HepG2 (cell line): Measurements from ENCODE around the gene KCTD6. TPM values are rescaled to one million over a fixed set of nuclear protein-coding genes. Genes with fewer than 3 reads are reported as not detected.

Experiments
- CBX2 ChIP-seq, 2 experiments: fragments of 200-600 bp in 1 of 2; sonication (generic); formaldehyde crosslinking in 1 of 2; IDR thresholded peaks; 2 replicates each; pipeline versions ENCODE4 v1.7.0 to v1.8.1; 2018 to 2022; ENCODE audit warnings: low read depth in 2 of 2, low read length in 1 of 2, mild to moderate bottlenecking in 1 of 2, missing genetic modification reagents in 1 of 2
- DMAP1 ChIP-seq: IDR thresholded peaks from 2 replicates; pipeline ENCODE4 v1.6.1; 2016
- GATAD1 ChIP-seq: IDR thresholded peaks from 2 replicates; pipeline ENCODE4 v1.6.1; 2016; ENCODE audit warnings: missing genetic modification reagents, missing compliant biosample characterization
- KDM2A ChIP-seq: sonication (generic); formaldehyde crosslinking; IDR thresholded peaks from 2 replicates; pipeline ENCODE4 v1.4.0; 2020; ENCODE audit warnings: low read depth, missing genetic modification reagents, borderline replicate concordance
- NFRKB ChIP-seq: fragments of 450-650 bp; IDR thresholded peaks from 2 replicates; pipeline ENCODE4 v1.6.1; 2017
- ZKSCAN8 ChIP-seq: IDR thresholded peaks from 2 replicates; pipeline ENCODE4 v1.6.1; 2016; ENCODE audit warnings: borderline replicate concordance, missing genetic modification reagents, missing compliant biosample characterization
- ZNF34 ChIP-seq: sonication (generic); formaldehyde crosslinking; IDR thresholded peaks from 2 replicates; pipeline ENCODE4 v1.4.0; 2020; ENCODE audit warnings: mild to moderate bottlenecking, missing genetic modification reagents, borderline replicate concordance
- ZNF354B ChIP-seq: sonication (generic); formaldehyde crosslinking; IDR thresholded peaks from 2 replicates; pipeline ENCODE4 v1.8.0; 2022; ENCODE audit warnings: mild to moderate bottlenecking, missing genetic modification reagents
- ZNF44 ChIP-seq: sonication (generic); formaldehyde crosslinking; IDR thresholded peaks from 2 replicates; pipeline ENCODE4 v1.5.1; 2020; ENCODE audit warnings: mild to moderate bottlenecking, missing genetic modification reagents
- polyA plus RNA-seq, 8 experiments: library from polyadenylated mRNA; depleted of rRNA in 3 of 8; stranded (reverse) in 7 of 8; unstranded in 1 of 8; fragments of >200 nt; fragmentation: Illumina TruSeq in 4 of 8; extraction: Trizol in 4 of 8; gene quantifications; 2 replicates each; pipeline versions ENCODE4 v1.2.1 to v1.2.3, GENCODE V29; 2011 to 2016; ENCODE audit warnings: low read depth in 4 of 8, missing spikeins in 1 of 8, mixed read lengths in 1 of 8; ENCODE audit not compliant: insufficient read depth in 1 of 8
- total RNA-seq, 5 experiments: library from RNA; depleted of rRNA; stranded (reverse); fragments of >200 nt; fragmentation: Illumina TruSeq; extraction: Trizol; gene quantifications; 2 replicates each; pipeline ENCODE4 v1.2.3, GENCODE V29; 2016; ENCODE audit warnings: low read depth in 1 of 5
- TF ChIP-seq, protein P1 (sequence below): sonication (generic); formaldehyde crosslinking; IDR thresholded peaks from 2 replicates; pipeline ENCODE4 v1.4.0; 2020; ENCODE audit warnings: missing genetic modification reagents
- TF ChIP-seq, protein P2 (sequence below): sonication (generic); formaldehyde crosslinking; IDR thresholded peaks from 2 replicates; pipeline ENCODE4 v1.4.0; 2020; ENCODE audit warnings: low read depth, mild to moderate bottlenecking, missing genetic modification reagents
- TF ChIP-seq, protein P3 (sequence below): sonication (generic); formaldehyde crosslinking; IDR thresholded peaks from 2 replicates; pipeline ENCODE4 v1.4.0; 2020; ENCODE audit warnings: mild to moderate bottlenecking, missing genetic modification reagents
- TF ChIP-seq, protein P4 (sequence below): sonication (generic); formaldehyde crosslinking; IDR thresholded peaks from 2 replicates; pipeline ENCODE4 v1.9.0; 2021; ENCODE audit warnings: missing genetic modification reagents, borderline replicate concordance
- TF ChIP-seq, protein P5 (sequence below): sonication (generic); formaldehyde crosslinking; IDR thresholded peaks from 2 replicates; pipeline ENCODE4 v1.4.0; 2020; ENCODE audit warnings: missing genetic modification reagents

The KCTD6 gene
- total and polyA plus RNA-seq, 2 of the 13 experiments (the other 11 are each of a cell fraction or from before 2014, with no cell fraction given), result 13.4 to 14.2 TPM

DNA sequence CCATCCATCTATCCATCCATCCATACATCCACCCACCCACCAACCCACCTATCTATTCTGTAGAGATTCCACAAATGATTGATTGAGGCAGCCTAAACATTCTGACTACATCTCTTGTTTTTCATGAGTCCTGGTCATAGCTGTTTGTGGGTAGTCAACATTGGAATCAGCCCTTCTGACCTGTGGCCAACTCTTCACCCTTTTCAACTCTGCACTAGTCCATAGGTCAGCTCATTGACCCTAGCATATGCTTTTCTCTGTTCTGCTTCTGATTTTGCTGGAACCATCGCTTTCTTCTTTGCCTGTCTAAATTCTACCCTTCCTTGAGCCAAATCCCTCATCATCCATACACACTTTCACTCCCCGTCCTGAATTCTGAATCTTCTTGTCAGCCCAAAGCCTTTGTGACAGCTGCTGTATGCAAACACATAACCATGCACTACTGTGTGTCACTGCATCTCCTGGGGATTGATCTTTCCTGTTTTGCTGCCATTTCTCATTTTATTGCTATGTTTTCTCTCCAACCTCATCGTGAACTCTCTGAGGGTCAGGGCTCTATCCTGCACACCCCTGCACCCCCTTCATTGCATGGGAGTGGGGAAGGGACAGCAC lies 16.8 kb upstream of the KCTD6 start (continued):
- TF ChIP-seq, protein P1, sequence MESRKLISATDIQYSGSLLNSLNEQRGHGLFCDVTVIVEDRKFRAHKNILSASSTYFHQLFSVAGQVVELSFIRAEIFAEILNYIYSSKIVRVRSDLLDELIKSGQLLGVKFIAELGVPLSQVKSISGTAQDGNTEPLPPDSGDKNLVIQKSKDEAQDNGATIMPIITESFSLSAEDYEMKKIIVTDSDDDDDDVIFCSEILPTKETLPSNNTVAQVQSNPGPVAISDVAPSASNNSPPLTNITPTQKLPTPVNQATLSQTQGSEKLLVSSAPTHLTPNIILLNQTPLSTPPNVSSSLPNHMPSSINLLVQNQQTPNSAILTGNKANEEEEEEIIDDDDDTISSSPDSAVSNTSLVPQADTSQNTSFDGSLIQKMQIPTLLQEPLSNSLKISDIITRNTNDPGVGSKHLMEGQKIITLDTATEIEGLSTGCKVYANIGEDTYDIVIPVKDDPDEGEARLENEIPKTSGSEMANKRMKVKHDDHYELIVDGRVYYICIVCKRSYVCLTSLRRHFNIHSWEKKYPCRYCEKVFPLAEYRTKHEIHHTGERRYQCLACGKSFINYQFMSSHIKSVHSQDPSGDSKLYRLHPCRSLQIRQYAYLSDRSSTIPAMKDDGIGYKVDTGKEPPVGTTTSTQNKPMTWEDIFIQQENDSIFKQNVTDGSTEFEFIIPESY (CRISPR knock-in tag), result peak; percentile 22; the same call in 1 of the 2 replicates
- TF ChIP-seq, protein P2, sequence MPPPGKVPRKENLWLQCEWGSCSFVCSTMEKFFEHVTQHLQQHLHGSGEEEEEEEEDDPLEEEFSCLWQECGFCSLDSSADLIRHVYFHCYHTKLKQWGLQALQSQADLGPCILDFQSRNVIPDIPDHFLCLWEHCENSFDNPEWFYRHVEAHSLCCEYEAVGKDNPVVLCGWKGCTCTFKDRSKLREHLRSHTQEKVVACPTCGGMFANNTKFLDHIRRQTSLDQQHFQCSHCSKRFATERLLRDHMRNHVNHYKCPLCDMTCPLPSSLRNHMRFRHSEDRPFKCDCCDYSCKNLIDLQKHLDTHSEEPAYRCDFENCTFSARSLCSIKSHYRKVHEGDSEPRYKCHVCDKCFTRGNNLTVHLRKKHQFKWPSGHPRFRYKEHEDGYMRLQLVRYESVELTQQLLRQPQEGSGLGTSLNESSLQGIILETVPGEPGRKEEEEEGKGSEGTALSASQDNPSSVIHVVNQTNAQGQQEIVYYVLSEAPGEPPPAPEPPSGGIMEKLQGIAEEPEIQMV (CRISPR knock-in tag), result no peak
- TF ChIP-seq ZNF354B (CRISPR knock-in tag), result no peak
- no peak for TF ChIP-seq ZKSCAN8 (CRISPR knock-in tag)
- no peak for TF ChIP-seq CBX2 (IDR thresholded peaks at IDR 0.05; ENCODE audit: low read depth, low read length)
- no peak for TF ChIP-seq CBX2 (CRISPR knock-in tag; IDR thresholded peaks at IDR 0.05; ENCODE audit: low read depth)
- TF ChIP-seq ZNF44 (CRISPR knock-in tag), result no peak
- TF ChIP-seq, protein P3, sequence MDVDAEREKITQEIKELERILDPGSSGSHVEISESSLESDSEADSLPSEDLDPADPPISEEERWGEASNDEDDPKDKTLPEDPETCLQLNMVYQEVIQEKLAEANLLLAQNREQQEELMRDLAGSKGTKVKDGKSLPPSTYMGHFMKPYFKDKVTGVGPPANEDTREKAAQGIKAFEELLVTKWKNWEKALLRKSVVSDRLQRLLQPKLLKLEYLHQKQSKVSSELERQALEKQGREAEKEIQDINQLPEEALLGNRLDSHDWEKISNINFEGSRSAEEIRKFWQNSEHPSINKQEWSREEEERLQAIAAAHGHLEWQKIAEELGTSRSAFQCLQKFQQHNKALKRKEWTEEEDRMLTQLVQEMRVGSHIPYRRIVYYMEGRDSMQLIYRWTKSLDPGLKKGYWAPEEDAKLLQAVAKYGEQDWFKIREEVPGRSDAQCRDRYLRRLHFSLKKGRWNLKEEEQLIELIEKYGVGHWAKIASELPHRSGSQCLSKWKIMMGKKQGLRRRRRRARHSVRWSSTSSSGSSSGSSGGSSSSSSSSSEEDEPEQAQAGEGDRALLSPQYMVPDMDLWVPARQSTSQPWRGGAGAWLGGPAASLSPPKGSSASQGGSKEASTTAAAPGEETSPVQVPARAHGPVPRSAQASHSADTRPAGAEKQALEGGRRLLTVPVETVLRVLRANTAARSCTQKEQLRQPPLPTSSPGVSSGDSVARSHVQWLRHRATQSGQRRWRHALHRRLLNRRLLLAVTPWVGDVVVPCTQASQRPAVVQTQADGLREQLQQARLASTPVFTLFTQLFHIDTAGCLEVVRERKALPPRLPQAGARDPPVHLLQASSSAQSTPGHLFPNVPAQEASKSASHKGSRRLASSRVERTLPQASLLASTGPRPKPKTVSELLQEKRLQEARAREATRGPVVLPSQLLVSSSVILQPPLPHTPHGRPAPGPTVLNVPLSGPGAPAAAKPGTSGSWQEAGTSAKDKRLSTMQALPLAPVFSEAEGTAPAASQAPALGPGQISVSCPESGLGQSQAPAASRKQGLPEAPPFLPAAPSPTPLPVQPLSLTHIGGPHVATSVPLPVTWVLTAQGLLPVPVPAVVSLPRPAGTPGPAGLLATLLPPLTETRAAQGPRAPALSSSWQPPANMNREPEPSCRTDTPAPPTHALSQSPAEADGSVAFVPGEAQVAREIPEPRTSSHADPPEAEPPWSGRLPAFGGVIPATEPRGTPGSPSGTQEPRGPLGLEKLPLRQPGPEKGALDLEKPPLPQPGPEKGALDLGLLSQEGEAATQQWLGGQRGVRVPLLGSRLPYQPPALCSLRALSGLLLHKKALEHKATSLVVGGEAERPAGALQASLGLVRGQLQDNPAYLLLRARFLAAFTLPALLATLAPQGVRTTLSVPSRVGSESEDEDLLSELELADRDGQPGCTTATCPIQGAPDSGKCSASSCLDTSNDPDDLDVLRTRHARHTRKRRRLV, result no peak
- TF ChIP-seq, protein P4, sequence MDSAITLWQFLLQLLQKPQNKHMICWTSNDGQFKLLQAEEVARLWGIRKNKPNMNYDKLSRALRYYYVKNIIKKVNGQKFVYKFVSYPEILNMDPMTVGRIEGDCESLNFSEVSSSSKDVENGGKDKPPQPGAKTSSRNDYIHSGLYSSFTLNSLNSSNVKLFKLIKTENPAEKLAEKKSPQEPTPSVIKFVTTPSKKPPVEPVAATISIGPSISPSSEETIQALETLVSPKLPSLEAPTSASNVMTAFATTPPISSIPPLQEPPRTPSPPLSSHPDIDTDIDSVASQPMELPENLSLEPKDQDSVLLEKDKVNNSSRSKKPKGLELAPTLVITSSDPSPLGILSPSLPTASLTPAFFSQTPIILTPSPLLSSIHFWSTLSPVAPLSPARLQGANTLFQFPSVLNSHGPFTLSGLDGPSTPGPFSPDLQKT (CRISPR knock-in tag), result no peak
- no peak for TF ChIP-seq NFRKB
- no peak for TF ChIP-seq ZNF34 (CRISPR knock-in tag)
- TF ChIP-seq KDM2A (CRISPR knock-in tag), result no peak
- TF ChIP-seq DMAP1 (CRISPR knock-in tag), result no peak
- TF ChIP-seq GATAD1 (CRISPR knock-in tag), result no peak
- TF ChIP-seq, protein P5, sequence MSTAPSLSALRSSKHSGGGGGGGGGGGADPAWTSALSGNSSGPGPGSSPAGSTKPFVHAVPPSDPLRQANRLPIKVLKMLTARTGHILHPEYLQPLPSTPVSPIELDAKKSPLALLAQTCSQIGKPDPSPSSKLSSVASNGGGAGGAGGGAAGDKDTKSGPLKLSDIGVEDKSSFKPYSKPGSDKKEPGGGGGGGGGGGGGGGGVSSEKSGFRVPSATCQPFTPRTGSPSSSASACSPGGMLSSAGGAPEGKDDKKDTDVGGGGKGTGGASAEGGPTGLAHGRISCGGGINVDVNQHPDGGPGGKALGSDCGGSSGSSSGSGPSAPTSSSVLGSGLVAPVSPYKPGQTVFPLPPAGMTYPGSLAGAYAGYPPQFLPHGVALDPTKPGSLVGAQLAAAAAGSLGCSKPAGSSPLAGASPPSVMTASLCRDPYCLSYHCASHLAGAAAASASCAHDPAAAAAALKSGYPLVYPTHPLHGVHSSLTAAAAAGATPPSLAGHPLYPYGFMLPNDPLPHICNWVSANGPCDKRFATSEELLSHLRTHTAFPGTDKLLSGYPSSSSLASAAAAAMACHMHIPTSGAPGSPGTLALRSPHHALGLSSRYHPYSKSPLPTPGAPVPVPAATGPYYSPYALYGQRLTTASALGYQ (CRISPR knock-in tag), result no peak
